NCI-H2227 (cell line): ENCODE data around the gene DYTN.
"Not testable (repeated sequence)": the region's sequence is repeated elsewhere in the genome, so short reads cannot be mapped to it uniquely, and the experiment has no call there.

Experiments
- DNase-seq: peaks from one replicate; lab custom pipeline; 2025; ENCODE audit not compliant: unreplicated experiment; lab: John Stamatoyannopoulos, UW

Gene DYTN

GRCh38 chr2:206718296-206718695, at the start of gene DYTN:
TSS of gene DYTN (minus strand) at chr2:206718396. CDS start at chr2:206718279, 117 bp downstream.
- DNase-seq: no peak

- no peak for DNase-seq
Observed at GRCh38 chr2:206766057-206766930, 48.1 kb upstream of the DYTN start.

- peak; percentile 95 for DNase-seq
Observed at GRCh38 chr2:206765242-206766056, 47.3 kb upstream of the DYTN start, which contains the start of the genes FASTKD2 and MDH1B. TSS of gene FASTKD2 (plus strand) at chr2:206765606. CDS start at chr2:206766694, 1,088 bp downstream. TSS of gene MDH1B (minus strand) at chr2:206765328. CDS start at chr2:206765271, 57 bp downstream.

- DNase-seq: peak; percentile 74
Observed at GRCh38 chr2:206764673-206765241, 46.6 kb upstream of the DYTN start.

GRCh38 chr2:206756816-206757215, 38.6 kb upstream of the DYTN start:
- no peak for DNase-seq

- no peak for DNase-seq
Observed at GRCh38 chr2:206740800-206741199, 22.6 kb upstream of the DYTN start.

GRCh38 chr2:206739271-206739670, 21.1 kb upstream of the DYTN start:
- DNase-seq: no peak

GRCh38 chr2:206736935-206737334, 18.7 kb upstream of the DYTN start:
- DNase-seq: no peak

- no peak for DNase-seq
Observed at GRCh38 chr2:206733341-206733740, 15.1 kb upstream of the DYTN start.

GRCh38 chr2:206728277-206729199, 10.3 kb upstream of the DYTN start:
- DNase-seq: no peak

- DNase-seq: no peak
Observed at GRCh38 chr2:206727287-206727686, 9.1 kb upstream of the DYTN start.

- no peak for DNase-seq
Observed at GRCh38 chr2:206723288-206723687, 5.1 kb upstream of the DYTN start.

GRCh38 chr2:206721256-206721920, 3.2 kb upstream of the DYTN start:
- DNase-seq: no peak

- no peak for DNase-seq
Observed at GRCh38 chr2:206716623-206717022, 1.6 kb downstream of the DYTN start.

- not testable (repeated sequence) for DNase-seq
Observed at GRCh38 chr2:206715183-206715582, 3.0 kb downstream of the DYTN start.

GRCh38 chr2:206713746-206714145, 4.5 kb downstream of the DYTN start:
- DNase-seq: no peak

GRCh38 chr2:206708286-206708685, 9.9 kb downstream of the DYTN start:
- DNase-seq: peak; percentile 18

- no peak for DNase-seq
Observed at GRCh38 chr2:206707164-206707701, 11.0 kb downstream of the DYTN start.

- DNase-seq: peak; percentile 54
Observed at GRCh38 chr2:206701952-206702605, 16.1 kb downstream of the DYTN start.
